IPS-20b (cell line): ENCODE results near the gene GNAZ.

ENCODE experiments used
- H3K27ac ChIP-seq: one replicate; pipeline ENCODE4 v1.5.1; 2013; ENCODE audit warnings: low read length
- H3K27me3 ChIP-seq: 2 replicates; pipeline ENCODE4 v1.6.1; 2013; ENCODE audit warnings: mild to moderate bottlenecking, low read length, inconsistent platforms; ENCODE audit not compliant: insufficient read depth
- H3K36me3 ChIP-seq: 2 replicates; pipeline ENCODE4 v1.6.1; 2013; ENCODE audit warnings: low read depth, mild to moderate bottlenecking, inconsistent platforms, low read length, moderate library complexity; ENCODE audit not compliant: insufficient read depth
- H3K4me1 ChIP-seq: 2 replicates; pipeline ENCODE4 v1.6.1; 2013; ENCODE audit warnings: mild to moderate bottlenecking, control low read depth, inconsistent platforms, low read length, moderate library complexity; ENCODE audit not compliant: insufficient read depth
- H3K4me3 ChIP-seq: 2 replicates; pipeline ENCODE4 v1.5.1; 2013; ENCODE audit warnings: mild to moderate bottlenecking, low read length, inconsistent platforms
- H3K9ac ChIP-seq: 2 replicates; pipeline ENCODE4 v1.6.1; 2013; ENCODE audit warnings: low read depth, mild to moderate bottlenecking, inconsistent platforms, low read length, moderate library complexity
- H3K9me3 ChIP-seq: 2 replicates; pipeline ENCODE4 v1.6.1; 2013; ENCODE audit warnings: mild to moderate bottlenecking, low read depth, low read length, inconsistent platforms; ENCODE audit not compliant: insufficient read depth

Gene GNAZ

DNA sequence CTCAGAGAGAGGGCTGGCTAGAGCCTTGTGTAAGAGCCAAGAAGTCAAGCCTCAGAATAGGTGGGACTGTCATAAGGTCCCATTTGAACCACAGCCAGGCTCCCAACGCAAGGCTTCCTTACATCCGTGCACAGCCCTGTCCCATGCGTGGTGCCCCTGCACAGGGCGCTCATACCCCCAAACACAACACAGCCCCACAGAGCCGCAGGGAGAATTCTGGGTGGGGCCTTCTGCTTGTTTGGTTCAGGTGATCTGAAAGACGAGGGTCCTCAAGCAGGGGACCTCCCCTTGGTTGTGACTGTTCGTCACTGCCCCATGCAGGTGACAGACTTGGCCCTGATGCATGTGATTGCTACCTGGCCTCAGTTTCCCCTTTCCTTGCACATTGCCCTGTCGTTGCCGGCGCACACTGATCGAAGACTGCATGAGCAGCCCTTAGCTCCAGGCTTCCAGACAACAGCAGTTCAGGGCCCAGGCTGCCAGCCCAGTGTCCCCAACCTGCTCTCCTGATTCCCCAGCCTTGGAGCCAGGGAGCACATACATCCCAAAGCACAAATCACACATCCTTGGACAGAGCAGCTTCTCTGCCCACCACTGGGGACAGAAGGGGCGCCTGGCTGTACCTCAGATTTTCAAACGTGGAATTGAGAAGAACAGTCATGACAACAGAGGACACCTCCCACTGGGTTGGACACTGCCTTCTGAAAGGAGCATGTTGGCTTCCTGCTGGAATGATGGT is 22.1 kb downstream of the GNAZ start:
- H3K9ac ChIP-seq: no peak overlapping the region

DNA sequence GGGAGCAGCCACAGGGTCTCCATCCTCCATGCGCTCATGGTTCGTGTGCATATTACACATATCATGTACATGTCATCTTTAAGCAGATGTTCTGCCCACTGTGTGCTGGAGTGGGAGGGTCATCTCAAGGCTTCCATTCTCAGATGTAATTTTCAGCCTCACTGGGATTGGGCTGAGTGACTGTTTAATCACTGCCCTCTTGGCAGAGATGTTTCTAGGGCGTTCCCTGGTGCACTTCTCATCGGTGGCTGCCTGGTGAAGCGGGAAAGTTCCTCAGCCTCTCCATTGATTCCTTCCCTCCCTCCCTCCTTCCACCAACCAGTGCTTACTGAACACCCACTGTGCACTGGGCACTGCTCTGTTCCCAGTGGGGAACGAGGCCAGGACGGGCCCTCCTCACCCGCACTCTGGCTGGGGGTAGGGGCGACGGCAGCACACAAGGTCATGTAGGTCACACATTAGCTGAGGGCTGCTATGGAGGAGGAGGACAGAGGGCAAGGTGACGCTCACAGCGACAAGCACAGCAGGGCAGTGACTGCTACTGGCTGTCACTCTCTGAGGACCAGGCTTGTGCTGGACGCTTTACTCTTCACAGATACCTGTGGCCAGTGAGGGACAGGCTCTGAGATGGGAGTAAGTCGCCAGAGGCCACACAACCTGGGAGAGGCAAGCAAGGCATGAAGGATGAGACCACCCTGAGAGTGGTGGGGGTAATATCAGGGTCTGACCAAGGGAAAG is 22.9 kb downstream of the GNAZ start:
- no peaks in the 10 kb centered on the region for H3K9me3 ChIP-seq
- H3K4me3 ChIP-seq: no peak overlapping the region
- H3K27ac ChIP-seq: no peak overlapping the region
- peaks cover 5% of the 10 kb centered on the region; the same call in 1 of the 2 replicates for H3K4me1 ChIP-seq
- H3K36me3 ChIP-seq: no peaks in the 10 kb centered on the region; the same call in 1 of the 2 replicates
- no peak overlapping the region for H3K9ac ChIP-seq
- no peaks in the 10 kb centered on the region for H3K27me3 ChIP-seq

More for the DNA sequence above, 22.1 kb downstream of the GNAZ start:
- H3K27me3 ChIP-seq: no peaks in the 10 kb centered on the region
- no peak overlapping the region for H3K27ac ChIP-seq
- H3K9me3 ChIP-seq: no peaks in the 10 kb centered on the region
- no peak overlapping the region for H3K4me3 ChIP-seq
- peaks cover 9% of the 10 kb centered on the region; the same call in 1 of the 2 replicates for H3K4me1 ChIP-seq
- H3K36me3 ChIP-seq: no peaks in the 10 kb centered on the region; the same call in 1 of the 2 replicates

DNA sequence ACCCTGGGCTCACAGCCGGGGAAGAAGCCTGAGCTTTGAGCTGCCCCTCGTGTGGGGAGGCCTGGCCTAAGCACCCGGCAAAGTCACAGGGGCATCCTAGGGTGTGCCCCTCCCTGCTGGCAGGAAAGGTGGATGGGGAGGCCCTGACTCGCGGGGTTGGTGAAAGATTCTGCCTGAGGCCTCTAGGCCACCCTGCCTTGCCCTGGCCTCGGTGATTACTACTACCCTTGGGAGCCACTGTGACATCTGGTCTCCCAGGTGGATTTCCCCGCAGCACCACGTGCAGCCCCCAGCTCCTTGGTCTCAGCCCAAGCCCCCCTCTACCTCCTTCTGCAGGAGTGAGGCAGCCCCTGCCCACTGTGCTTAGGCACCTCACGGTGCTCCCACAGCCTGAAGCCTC is 23.9 kb downstream of the GNAZ start:
- no peak overlapping the region for H3K27ac ChIP-seq
- H3K36me3 ChIP-seq: no peaks in the 10 kb centered on the region; the same call in 1 of the 2 replicates
- no peak overlapping the region for H3K4me3 ChIP-seq
- no peaks in the 10 kb centered on the region for H3K27me3 ChIP-seq
- no peaks in the 10 kb centered on the region for H3K9me3 ChIP-seq
- H3K9ac ChIP-seq: no peak overlapping the region
- H3K4me1 ChIP-seq: no peaks in the 10 kb centered on the region

DNA sequence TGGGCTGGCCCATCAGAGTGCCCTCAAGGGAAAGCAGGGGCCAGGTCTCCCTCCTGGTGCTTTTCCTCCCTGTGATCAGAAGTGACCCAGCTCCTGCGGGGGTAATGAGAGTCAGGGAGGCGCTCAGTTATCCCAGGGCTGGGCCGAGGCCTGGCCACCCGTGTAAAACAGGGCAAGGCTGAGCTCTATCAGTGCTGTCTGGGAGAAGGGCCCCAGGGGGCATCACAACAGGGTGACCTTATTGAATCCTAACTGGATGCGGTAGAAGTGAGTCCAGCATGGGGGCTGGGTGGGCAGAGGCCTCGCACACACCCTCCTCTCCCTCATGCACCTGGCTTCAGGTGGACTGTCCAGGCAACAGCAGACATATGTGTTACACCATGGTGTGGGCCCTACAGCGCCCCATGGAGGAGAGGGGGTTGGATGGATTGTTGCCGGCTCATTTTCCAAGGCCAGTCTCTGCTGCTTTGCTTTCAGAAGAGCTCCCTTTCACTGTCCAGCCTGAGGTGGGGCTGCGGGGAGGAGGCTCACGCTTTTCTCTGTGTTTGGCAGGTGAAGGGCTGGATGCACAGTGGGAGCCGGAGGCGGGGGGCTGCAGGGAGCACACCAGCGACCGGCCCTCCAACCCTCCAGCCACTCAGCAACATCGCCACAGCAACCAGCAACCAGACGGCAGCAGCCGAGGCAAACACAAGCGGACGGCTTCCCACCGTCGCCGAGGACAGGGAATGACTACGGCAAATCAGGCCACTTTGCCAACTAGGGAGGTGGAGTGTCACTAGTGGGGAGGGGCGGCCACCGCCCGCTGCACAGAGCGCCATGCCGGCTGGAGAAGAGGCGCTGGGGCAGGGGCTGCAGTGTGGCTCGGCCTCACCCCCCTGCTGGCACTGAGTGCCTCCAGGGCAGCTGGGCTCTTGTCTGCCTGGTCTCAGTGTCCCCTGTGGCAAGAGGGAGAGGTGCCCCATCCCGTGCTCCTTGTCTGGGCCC is 24.7 kb downstream of the GNAZ start:
- H3K4me1 ChIP-seq: no peaks in the 10 kb centered on the region
- no peak overlapping the region for H3K4me3 ChIP-seq
- no peak overlapping the region for H3K27ac ChIP-seq
- no peak overlapping the region for H3K9ac ChIP-seq
- no peaks in the 10 kb centered on the region for H3K9me3 ChIP-seq
- H3K27me3 ChIP-seq: no peaks in the 10 kb centered on the region
- no peaks in the 10 kb centered on the region; the same call in 1 of the 2 replicates for H3K36me3 ChIP-seq

DNA sequence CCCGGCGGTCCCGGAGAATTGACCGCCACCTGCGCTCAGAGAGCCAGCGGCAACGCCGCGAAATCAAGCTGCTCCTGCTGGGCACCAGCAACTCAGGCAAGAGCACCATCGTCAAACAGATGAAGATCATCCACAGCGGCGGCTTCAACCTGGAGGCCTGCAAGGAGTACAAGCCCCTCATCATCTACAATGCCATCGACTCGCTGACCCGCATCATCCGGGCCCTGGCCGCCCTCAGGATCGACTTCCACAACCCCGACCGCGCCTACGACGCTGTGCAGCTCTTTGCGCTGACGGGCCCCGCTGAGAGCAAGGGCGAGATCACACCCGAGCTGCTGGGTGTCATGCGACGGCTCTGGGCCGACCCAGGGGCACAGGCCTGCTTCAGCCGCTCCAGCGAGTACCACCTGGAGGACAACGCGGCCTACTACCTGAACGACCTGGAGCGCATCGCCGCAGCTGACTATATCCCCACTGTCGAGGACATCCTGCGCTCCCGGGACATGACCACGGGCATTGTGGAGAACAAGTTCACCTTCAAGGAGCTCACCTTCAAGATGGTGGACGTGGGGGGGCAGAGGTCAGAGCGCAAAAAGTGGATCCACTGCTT is 25.5 kb downstream of the GNAZ start:
- Histone ChIP-seq H3K27me3 (no peaks in the 10 kb centered on the region), H3K4me1 (no peaks in the 10 kb centered on the region), H3K9ac (no peak overlapping the region), H3K36me3 (no peaks in the 10 kb centered on the region; the same call in 1 of the 2 replicates), H3K9me3 (no peaks in the 10 kb centered on the region), H3K27ac (no peak overlapping the region), H3K4me3 (no peak overlapping the region)

DNA sequence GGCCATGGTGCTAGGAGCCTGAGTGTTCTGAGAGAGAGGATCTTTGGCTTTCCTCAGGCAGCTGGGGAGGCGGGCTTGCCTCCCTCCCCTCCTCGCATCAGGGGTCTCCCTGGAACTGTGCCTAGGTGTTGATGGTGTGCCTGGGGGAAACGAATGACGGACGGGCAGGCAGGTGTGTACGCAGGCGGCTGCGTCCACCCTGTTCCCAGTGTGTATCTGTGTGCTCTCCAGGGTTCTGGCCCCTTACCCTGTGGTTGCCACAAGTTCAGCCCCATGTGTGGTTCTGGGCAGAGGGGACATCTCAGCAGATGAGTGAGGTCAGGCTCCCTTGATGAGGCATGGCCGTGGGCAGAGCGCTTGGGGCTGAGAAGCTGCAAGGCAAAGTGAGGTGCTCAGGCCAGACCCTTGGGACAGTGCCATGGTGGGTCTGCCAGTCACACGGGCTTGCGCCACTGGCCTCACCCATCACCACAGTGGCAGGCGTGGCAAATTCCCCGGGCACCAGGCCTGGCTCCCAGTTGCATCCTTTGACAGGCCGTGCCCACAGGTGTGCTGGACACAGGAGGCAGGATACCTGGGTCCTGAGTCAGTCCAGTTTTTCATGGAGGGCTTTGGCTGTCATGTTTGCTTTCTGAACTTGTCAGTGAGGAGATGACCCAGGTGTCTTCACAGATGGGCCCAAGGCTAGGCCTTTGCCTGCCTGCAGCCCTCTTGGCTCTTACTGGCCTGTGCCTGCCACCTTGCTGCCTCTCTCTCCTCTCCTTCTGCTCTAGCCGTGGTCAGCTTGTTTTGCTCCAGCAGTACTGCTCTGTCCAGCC is 27.3 kb downstream of the GNAZ start:
- no peaks in the 10 kb centered on the region for H3K9me3 ChIP-seq
- H3K27ac ChIP-seq: no peak overlapping the region
- no peaks in the 10 kb centered on the region for H3K27me3 ChIP-seq
- no peaks in the 10 kb centered on the region for H3K4me1 ChIP-seq
- H3K4me3 ChIP-seq: no peak overlapping the region
- no peak overlapping the region for H3K9ac ChIP-seq
- H3K36me3 ChIP-seq: no peaks in the 10 kb centered on the region; the same call in 1 of the 2 replicates

DNA sequence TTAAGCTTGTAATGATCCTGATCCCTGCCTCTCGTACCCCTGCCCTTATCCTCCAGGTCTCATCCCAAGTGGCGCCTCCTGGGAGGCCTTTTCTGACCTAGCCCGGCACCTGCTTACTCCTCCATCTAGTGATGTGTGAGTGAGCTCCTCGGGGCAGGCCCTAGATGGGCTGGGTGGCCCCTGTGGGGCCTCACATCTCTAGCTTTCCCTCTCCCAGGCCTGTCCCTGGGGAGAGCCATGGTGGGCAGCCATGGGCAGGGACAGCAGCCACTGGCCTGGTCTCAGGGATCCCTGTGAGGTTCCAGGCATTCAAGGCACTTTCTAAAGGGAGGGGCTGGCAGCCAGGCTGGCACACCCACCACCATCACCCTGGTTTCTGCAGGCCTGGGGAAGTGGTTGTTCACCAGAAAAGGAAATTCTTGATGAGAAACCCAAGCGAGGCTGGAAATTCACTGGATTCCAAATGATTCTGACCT is 27.9 kb downstream of the GNAZ start:
- Histone ChIP-seq H3K9ac (no peak overlapping the region), H3K36me3 (no peaks in the 10 kb centered on the region; the same call in 1 of the 2 replicates), H3K9me3 (no peaks in the 10 kb centered on the region), H3K4me3 (no peak overlapping the region), H3K4me1 (no peaks in the 10 kb centered on the region), H3K27ac (no peak overlapping the region), H3K27me3 (no peaks in the 10 kb centered on the region)

DNA sequence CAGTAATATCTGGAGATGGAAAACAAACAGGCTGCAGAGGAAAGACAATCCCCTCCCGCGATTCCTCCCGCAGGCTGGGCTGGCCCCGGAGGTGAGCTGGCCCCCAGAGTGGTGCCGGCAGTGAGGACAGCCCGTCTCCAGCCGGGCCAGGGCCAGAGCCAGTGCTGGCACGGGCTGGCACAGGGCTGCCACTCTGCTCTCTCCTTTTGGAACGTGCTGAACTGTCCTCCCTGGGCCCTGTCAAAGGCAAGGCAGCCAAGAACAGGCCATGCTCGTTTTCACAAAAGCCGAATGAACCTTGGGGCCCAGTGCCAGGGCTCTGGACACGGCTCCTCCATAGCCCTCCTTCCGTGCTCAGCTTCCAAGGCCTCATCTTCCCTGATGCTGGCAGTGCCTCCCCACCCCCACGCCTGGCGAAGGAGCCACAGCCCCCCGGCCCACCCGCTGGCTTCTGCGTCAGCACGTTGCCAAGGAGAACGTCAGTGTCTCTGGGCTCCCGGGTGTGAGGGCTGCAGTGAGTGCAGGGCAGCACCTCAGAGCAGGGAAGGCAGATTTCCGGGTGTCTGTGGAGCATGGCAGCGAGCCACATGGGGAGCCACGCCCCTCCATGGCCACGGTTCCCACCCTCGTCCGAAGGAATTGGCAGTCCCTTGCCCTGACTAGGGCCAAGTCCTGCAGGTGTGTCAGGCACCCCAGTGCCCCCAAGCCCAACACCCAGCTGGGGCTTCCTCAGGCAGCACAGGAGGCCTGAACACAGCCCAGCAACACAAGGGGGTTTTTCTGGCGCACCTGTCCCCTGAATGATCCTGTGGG is 28.6 kb downstream of the GNAZ start:
- H3K36me3 ChIP-seq: no peaks in the 10 kb centered on the region; the same call in 1 of the 2 replicates
- H3K4me3 ChIP-seq: no peak overlapping the region
- no peak overlapping the region for H3K9ac ChIP-seq
- no peak overlapping the region for H3K27ac ChIP-seq
- no peaks in the 10 kb centered on the region for H3K9me3 ChIP-seq
- H3K27me3 ChIP-seq: no peaks in the 10 kb centered on the region
- no peaks in the 10 kb centered on the region for H3K4me1 ChIP-seq

DNA sequence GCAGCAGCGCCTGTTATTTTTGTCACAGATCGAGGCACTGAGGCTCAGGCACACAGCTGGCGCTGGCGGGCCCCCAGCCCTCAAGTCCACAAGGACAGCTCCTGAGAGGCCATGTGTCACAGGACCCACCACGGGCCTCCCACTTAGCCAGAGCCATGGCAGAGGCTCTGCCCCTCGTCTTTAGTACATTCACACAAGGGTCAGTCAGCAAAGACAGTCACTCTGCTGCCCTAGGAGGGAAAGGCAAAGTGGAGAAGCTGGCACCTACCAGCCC is 29.1 kb downstream of the GNAZ start:
- H3K9me3 ChIP-seq: no peaks in the 10 kb centered on the region
- no peaks in the 10 kb centered on the region for H3K27me3 ChIP-seq
- no peak overlapping the region for H3K9ac ChIP-seq
- no peaks in the 10 kb centered on the region for H3K4me1 ChIP-seq
- no peaks in the 10 kb centered on the region; the same call in 1 of the 2 replicates for H3K36me3 ChIP-seq
- H3K27ac ChIP-seq: no peak overlapping the region
- no peak overlapping the region for H3K4me3 ChIP-seq
